GM12875 (cell line): ENCODE measurements around the gene NRTN.

Experiments used
- H3K4me3 ChIP-seq: one replicate; pipeline ENCODE4 v1.5.1; 2011; ENCODE audit warnings: low read depth, low read length, control low read depth
- CTCF ChIP-seq: IDR thresholded peaks from 2 replicates; pipeline ENCODE4 v1.5.1; 2011; ENCODE audit warnings: low read depth, mild to moderate bottlenecking, control low read depth, inconsistent platforms, low read length, moderate library complexity, borderline replicate concordance; ENCODE audit not compliant: insufficient read depth

Gene NRTN

DNA sequence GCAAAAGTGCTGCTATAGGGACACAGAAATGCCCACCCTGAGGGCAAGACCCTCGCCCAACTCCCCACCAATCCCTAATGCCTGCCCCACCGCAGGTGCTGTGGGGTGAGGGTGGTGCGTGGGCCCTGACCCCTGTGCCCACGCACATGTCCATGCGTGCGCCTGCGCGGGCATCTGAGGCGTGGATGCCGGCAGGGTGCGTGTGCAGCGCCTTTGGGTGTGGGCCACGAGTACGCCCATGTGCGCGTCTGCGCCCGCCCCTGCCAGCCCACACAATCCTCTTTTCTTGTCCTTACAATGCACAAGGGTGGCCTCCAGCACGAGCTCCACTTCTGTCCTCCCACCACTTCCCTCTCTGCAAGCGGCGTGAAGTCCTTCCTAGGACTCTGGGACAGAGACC lies 20.3 kb downstream of the NRTN start:
- H3K4me3 ChIP-seq, result no peak overlapping the region

GRCh38 chr19:5826531-5827341 lies 21.9 kb downstream of the NRTN start:
- H3K4me3 ChIP-seq, result no peak overlapping the region

More for the DNA sequence above, 20.3 kb downstream of the NRTN start:
- TF ChIP-seq CTCF, result no peak

GRCh38 chr19:5827342-5827890 lies 22.5 kb downstream of the NRTN start:
- no peak overlapping the region for H3K4me3 ChIP-seq
- TF ChIP-seq CTCF, result no peak

More at GRCh38 chr19:5826531-5827341, 21.9 kb downstream of the NRTN start:
- TF ChIP-seq CTCF, result no peak

GRCh38 chr19:5827891-5828660 lies 23.2 kb downstream of the NRTN start:
- TF ChIP-seq CTCF, result no peak
- peak overlapping the region; percentile 57 for H3K4me3 ChIP-seq

- no peak for TF ChIP-seq CTCF
- H3K4me3 ChIP-seq, result peak overlapping the region; percentile 57
Observed at GRCh38 chr19:5828661-5829566, 24.0 kb downstream of the NRTN start.

DNA sequence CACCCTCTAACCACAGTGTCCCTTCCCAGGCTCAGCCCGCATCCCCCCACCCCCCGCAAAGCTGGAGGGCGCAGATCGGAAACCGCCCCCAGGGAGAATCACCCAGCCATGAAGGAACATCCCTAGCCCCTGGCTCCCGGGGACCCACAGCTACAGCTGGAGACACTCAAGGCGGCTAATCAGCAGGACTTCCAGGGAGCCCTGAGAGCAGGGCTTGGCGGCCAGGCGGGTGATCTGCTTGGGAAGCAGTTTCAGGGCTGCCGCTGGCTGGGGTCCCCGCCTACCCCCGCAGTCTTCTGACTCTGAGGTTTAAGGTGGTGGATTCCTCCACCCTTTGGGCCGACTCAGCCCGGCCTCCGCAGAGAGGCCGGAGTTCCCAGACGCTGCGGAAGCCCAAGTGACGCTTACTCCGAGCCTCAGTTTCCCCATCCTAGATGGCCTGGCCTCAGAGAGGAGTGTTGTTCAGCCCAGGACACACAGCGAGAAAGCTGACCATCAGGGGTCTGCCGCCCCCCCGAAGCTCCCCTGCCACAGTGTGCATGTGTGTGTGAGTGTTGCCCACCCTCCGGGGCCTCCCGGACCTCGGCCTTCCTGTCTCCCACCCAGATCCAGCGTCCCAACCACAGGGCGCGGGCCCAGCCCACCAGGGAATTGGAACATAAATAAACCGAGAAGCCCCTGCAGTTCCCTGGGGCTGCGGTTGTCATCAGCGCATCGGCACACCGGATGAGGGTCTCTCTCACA lies 24.9 kb downstream of the NRTN start:
- no peak for TF ChIP-seq CTCF
- no peak overlapping the region for H3K4me3 ChIP-seq
